ENCODE measurements around the gene TMEM250.

The TMEM250 gene

DNA sequence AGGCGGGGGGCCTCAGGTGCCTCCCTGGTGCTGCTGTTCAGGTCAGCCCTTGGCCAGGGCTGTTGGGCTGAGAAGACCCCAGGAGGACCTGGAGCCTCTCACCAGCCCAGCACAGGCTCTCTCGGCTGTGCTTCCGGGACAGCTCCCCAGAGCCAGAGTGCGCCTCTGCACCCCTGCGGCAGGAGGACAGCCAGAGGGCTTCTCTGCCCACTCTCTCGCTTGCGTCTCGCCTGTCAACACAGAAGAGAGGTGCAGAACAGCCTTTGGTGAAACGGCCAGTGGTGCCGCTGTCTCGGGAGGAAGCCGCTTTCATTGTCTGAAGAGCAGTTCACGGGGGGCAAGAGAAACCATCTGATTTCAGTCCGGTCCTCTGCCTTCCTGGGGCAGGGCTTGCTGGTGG is 19.8 kb downstream of the TMEM250 start:
- FAIRE-seq (no peak), DNase-seq (ENCODE audit: insufficient read length, low spot score) (no peak)
- TF ChIP-seq PAX5 (IDR thresholded peaks at IDR 0.05; ENCODE audit: insufficient read depth, low read length, severe bottlenecking): no peak

DNA sequence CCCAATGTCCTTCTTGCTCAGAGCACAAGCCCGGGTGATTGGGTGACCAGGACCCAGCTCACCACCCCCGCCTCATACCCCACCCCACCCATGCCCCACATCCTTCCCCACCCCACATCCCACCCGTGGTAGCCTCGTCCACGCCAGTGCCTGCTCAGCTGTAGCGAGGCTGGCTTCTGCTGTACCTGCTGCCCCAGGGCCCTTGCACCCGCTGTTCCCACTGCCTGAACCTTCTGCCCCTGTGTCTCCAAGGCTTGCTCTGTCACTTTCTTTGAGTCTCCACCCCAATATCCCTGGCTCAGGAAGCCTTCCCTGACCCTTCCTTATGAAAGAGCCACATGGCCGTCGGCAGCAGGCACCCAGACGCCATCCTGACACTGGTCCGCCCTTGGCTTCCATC is 20.5 kb downstream of the TMEM250 start:
- FAIRE-seq: no peak
- TF ChIP-seq POLR2AphosphoS5 (IDR thresholded peaks at IDR 0.05; ENCODE audit: low read depth, low read length): no peak
- TF ChIP-seq SPI1 (IDR thresholded peaks at IDR 0.05; ENCODE audit: low read depth, low read length): no peak
- TF ChIP-seq PAX5 (IDR thresholded peaks at IDR 0.05; ENCODE audit: insufficient read depth, low read length, severe bottlenecking): no peak
- no peak for TF ChIP-seq POLR2A (IDR thresholded peaks at IDR 0.05; ENCODE audit: low read depth, low read length)
- TF ChIP-seq TAF1 (IDR thresholded peaks at IDR 0.05; ENCODE audit: low read depth, low read length): no peak
- no peak for TF ChIP-seq POU2F2 (IDR thresholded peaks at IDR 0.05; ENCODE audit: low read depth, low read length)

DNA sequence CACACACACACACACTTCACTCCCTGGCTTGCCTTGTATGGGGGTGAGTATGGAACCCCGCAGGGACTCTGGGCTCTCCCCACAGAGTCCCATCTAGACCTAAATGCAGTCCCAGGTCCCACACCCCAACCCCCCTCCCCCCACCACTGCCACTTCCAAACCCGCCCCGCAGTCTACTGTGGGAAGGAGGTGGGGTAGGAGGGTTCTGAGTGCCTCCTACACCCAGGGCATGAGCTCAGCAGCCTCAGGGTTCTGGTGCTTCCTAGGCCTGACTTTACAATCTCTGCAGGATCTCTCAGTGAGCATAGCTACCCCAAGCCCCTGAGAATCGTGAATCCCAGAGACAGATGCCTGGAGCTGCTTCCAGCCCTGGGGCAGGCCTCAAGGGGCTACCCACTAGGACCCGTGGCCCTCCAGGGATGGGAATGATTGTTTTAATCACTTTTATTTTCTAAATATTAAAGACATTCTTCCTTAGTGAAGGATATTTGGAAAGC is 22.1 kb downstream of the TMEM250 start:
- DNase-seq (ENCODE audit: insufficient read length, low spot score): no peak
- no peak for TF ChIP-seq POLR2A (IDR thresholded peaks at IDR 0.05; ENCODE audit: low read depth, low read length)
- no peak for TF ChIP-seq SPI1 (IDR thresholded peaks at IDR 0.05; ENCODE audit: low read depth, low read length)
- TF ChIP-seq POLR2AphosphoS5 (IDR thresholded peaks at IDR 0.05; ENCODE audit: low read depth, low read length): no peak
- no peak for TF ChIP-seq TAF1 (IDR thresholded peaks at IDR 0.05; ENCODE audit: low read depth, low read length)
- no peak for TF ChIP-seq POU2F2 (IDR thresholded peaks at IDR 0.05; ENCODE audit: low read depth, low read length)
- no peak for TF ChIP-seq PAX5 (IDR thresholded peaks at IDR 0.05; ENCODE audit: insufficient read depth, low read length, severe bottlenecking)
- no peak for FAIRE-seq

More for the DNA sequence above, 20.5 kb downstream of the TMEM250 start:
- no peak for DNase-seq (ENCODE audit: insufficient read length, low spot score)

DNA sequence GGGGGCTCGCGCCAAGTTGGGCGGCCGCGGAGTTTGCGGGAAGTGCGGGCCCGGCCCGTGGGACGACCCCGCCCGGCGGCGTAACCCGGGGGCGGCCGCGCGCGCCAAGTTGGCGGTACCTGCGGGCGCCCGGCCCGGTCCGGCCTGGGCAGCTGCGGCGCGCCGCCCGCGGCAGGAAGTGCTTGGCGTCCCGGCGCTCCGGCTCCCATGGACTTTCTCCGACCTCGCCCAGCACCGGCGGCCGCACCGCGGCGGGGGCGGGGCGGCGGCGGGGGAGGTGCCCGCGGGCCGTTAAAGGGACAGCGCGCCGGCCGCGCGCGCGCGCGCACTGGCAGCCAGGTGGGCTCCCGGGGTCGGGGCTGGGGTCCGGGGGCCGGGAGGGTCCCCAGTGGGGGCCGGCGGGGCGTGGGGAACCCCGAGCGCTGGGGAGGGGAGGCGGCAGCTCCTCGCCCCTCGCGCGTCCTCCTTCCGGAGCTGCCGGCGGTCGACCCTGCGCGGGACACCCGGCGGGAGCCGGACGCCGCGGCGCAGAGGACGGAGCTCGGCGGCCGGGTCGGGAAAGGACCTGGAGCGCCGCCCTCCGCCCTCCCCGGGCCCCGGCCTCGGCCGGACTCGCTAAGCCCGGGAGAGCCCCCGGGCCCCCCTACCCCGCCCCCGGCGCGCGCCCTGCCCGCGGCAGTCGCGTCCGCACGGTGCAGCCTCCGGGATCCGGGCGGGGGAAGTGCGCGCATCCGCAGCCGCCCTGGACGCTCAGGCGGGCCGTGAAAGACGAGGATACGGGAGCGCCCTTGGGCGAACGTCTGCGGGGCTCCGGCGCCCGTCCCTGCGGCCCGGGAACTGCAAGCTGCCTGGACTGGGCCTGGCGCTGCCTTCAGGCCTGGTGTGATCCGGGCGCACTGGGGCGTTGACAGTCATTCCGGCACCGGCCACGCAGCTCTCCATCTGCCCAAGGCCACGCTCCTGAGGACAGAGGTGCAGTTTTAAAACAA is 23.3 kb downstream of the TMEM250 start, which contains the start of gene NACC2:
TSS of gene NACC2 (minus strand) at position 220 of the 989 bp plus-strand sequence. CDS start 44,768 bp downstream, outside the sequence.
- FAIRE-seq (no peak), DNase-seq (ENCODE audit: insufficient read length, low spot score) (no peak)
- TF ChIP-seq POLR2A (IDR thresholded peaks at IDR 0.05; ENCODE audit: low read depth, low read length) (no peak), SPI1 (IDR thresholded peaks at IDR 0.05; ENCODE audit: low read depth, low read length) (no peak), POU2F2 (IDR thresholded peaks at IDR 0.05; ENCODE audit: low read depth, low read length) (no peak), TAF1 (IDR thresholded peaks at IDR 0.05; ENCODE audit: low read depth, low read length) (no peak), POLR2AphosphoS5 (IDR thresholded peaks at IDR 0.05; ENCODE audit: low read depth, low read length) (no peak), PAX5 (IDR thresholded peaks at IDR 0.05; ENCODE audit: insufficient read depth, low read length, severe bottlenecking) (no peak)

DNA sequence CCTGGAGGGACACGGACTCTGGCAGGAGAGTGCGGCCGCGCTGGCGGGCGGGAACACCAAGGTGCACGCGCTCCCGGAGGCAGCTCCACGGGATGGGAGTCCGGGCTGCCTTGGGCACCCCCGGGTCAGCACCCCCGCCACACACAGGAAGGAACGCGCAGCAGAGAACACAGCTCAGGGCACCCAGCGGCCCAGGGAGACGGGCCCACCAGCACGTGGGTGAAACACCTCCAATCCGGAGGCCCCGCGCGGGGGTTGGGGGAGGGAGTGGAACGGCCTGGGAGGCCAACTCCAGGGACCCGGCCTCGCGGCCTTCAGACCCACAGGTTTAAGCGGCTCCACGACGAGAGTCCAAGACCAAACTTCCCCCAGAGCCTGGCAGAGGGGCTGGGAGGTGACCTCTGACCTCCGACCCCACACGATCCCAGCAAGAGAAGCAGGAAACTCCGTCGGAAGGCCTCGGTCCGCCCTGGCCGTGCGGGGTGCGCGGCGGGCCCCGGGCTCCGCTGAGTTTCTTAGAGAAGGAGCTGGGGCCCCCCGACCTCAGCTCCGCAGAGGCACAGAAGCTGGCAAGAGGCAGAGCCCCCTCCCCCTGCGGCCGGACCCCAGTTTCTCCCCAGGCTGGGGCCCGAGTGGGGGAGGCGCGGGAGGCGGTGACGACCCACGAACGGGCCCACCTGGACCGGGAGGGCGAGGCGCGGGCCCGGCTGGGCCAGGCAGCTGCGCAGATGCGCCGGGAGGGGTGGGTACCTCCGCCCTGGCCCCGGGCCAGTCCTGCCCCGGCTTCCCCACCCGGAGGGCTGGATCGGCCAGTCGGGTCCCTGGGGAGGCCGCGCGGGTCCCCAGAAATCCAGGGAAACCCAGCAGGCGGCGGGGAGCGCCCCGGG is 24.4 kb downstream of the TMEM250 start:
- TF ChIP-seq TAF1 (IDR thresholded peaks at IDR 0.05; ENCODE audit: low read depth, low read length) (no peak), POU2F2 (IDR thresholded peaks at IDR 0.05; ENCODE audit: low read depth, low read length) (no peak), SPI1 (IDR thresholded peaks at IDR 0.05; ENCODE audit: low read depth, low read length) (no peak), POLR2A (IDR thresholded peaks at IDR 0.05; ENCODE audit: low read depth, low read length) (no peak), POLR2AphosphoS5 (IDR thresholded peaks at IDR 0.05; ENCODE audit: low read depth, low read length) (no peak), PAX5 (IDR thresholded peaks at IDR 0.05; ENCODE audit: insufficient read depth, low read length, severe bottlenecking) (no peak)
- DNase-seq (ENCODE audit: insufficient read length, low spot score): no peak
- FAIRE-seq: no peak

DNA sequence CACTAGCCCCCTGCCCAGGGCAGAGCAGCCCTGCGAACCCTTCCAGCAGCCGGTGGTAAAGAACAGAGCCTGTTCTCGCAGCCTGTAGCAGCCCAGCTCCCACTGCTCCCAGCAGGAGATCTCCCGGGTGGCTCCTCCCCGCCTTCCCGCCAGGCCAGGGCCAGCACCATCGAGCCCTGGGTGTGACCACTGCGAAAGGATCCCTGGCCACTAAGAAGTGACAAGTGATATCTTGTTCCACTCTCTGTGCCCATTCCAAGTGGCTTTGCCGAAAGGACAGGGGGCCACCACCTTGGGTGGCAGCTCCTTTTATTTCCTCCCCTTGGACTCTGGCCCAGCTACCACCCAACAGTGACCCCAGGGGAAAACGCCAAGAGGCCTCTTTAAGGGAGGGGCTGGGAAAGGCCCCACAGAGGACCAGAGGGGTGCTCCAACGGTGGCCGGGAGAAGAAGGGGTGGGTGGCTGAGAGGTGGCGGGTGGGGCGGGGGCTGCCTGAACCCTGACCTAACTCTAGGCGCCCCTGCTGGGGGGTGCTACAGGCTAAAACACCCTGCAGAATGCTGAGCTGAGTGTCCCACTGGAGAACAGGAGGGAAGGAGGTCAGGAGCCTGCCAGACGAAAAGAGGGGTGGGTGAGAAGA is 25.2 kb downstream of the TMEM250 start:
- TF ChIP-seq POLR2AphosphoS5 (IDR thresholded peaks at IDR 0.05; ENCODE audit: low read depth, low read length) (no peak), POU2F2 (IDR thresholded peaks at IDR 0.05; ENCODE audit: low read depth, low read length) (no peak)
- FAIRE-seq (no peak), DNase-seq (ENCODE audit: insufficient read length, low spot score) (no peak)

DNA sequence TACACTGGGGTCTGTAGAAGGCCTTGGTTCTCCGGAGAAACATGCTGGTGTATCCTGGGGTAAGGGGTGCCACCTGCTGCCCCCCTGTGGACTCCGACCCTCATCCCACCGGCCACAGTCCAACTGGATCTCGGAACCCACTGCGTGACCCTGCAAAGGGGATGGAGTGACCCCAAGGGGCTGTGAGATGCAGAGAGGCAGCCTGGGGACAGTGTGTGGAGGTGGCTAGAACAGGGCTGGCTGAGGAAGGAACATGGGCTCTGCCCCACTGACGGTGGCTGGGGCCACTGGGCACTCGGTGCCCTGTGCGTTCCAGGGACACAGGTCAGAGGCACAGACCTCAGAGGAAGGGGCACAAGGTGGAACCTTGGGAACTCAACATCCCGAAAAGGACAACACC is 25.9 kb downstream of the TMEM250 start:
- DNase-seq (ENCODE audit: insufficient read length, low spot score): no peak
- no peak for FAIRE-seq
- TF ChIP-seq PAX5 (IDR thresholded peaks at IDR 0.05; ENCODE audit: insufficient read depth, low read length, severe bottlenecking): no peak
- TF ChIP-seq POU2F2 (IDR thresholded peaks at IDR 0.05; ENCODE audit: low read depth, low read length): no peak
- no peak for TF ChIP-seq SPI1 (IDR thresholded peaks at IDR 0.05; ENCODE audit: low read depth, low read length)
- TF ChIP-seq POLR2A (IDR thresholded peaks at IDR 0.05; ENCODE audit: low read depth, low read length): no peak
- TF ChIP-seq TAF1 (IDR thresholded peaks at IDR 0.05; ENCODE audit: low read depth, low read length): no peak
- no peak for TF ChIP-seq POLR2AphosphoS5 (IDR thresholded peaks at IDR 0.05; ENCODE audit: low read depth, low read length)

DNA sequence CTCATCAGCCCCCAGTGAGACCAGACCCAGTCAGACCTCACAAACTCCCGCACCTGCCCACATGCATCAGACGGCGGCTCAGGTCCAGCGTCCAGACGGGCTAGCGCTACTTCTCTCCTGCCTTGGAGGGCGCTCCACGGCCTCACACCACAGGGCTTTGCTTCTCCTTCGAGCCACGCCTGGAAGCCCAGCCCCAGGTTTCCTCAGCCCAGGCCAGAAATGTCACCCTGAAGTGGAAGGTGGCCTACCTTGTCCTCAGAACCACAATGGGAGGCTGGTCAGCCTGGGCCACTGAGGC is 26.4 kb downstream of the TMEM250 start:
- TF ChIP-seq TAF1 (IDR thresholded peaks at IDR 0.05; ENCODE audit: low read depth, low read length): no peak
- TF ChIP-seq PAX5 (IDR thresholded peaks at IDR 0.05; ENCODE audit: insufficient read depth, low read length, severe bottlenecking): no peak
- TF ChIP-seq SPI1 (IDR thresholded peaks at IDR 0.05; ENCODE audit: low read depth, low read length): no peak
- TF ChIP-seq POU2F2 (IDR thresholded peaks at IDR 0.05; ENCODE audit: low read depth, low read length): no peak
- TF ChIP-seq POLR2AphosphoS5 (IDR thresholded peaks at IDR 0.05; ENCODE audit: low read depth, low read length): no peak
- no peak for TF ChIP-seq POLR2A (IDR thresholded peaks at IDR 0.05; ENCODE audit: low read depth, low read length)
- DNase-seq (ENCODE audit: insufficient read length, low spot score): no peak
- no peak for FAIRE-seq
